NCI-H2107 treated with DMSO at 0.1 percent for 48 hours (cell line): ENCODE data around the gene PGAP2.

ENCODE experiments used
- DNase-seq: peaks from one replicate; lab custom pipeline; 2025; ENCODE audit not compliant: unreplicated experiment; lab: John Stamatoyannopoulos, UW

The PGAP2 gene

DNA sequence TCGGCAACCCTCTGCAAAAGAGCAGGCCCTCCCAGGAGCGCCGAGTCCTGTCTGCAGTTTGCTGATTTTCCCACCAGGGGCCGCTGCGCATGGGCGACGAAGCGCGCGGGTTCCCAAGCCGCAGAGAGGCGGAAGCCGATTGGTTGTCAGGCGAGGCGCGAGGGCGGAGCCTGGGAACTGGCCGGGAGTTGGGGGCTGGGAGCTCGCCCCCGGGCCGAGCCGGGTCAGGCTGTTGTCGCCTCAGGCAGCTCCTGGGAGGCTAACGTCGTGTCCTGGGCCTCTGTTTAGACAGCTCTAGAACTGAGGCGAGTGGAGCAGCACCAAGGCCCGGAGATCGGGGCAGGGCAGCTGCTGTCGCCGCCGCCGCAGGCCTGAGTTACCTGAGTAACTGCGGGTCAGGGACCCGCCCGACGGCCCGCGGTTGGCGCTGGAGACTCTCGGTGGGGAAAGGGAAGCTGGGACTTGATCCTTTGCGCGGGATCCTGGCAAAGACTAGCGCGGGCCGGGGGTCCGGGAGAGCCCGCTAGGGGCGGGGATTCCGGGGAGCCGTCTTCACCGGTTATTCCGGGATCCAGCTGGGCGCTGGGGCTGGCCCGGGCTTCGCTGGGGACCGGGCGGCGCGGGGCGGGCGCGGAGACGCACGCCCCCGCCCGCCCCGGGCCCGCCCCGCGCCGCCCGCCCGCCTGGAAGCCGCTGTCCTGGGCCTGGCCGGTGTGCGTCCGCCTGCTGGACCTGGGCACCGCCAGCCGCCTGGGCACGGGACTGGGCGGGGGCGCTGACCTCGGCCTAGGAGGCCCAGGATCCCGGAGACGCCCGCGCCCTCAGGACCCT is 46.8 kb downstream of the PGAP2 start, which contains the start of gene STIM1:
TSS of gene STIM1 (plus strand) at position 688 of the 831 bp plus-strand sequence. CDS start 607 bp downstream, outside the sequence.
- DNase-seq = peak; percentile 74

DNA sequence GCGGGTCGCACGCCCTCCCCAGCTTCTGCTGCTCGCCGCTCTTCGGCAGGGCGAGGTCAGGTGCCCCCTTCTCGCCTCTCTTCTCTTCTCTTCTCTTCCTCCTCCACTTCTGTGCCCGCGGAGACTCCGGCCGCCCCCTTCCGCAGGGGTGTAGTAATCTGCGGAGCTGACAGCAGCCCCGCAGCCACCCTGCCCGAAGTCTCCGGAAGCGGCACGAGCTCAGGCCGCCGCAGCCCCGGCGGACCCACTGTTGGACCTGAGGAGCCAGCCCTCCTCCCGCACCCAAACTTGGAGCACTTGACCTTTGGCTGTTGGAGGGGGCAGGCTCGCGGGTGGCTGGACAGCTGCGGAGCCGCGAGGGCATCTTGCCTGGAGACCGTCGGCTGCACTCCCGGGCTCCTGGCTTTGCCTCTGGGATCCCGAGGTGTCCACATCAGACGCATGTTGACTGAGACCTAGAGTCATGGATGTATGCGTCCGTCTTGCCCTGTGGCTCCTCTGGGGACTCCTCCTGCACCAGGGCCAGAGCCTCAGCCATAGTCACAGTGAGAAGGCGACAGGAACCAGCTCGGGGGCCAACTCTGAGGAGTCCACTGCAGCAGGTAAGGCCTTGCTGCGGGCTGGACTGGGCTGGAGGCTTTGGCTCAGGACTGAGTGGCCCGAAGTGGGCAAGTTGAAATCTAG is 47.6 kb downstream of the PGAP2 start:
- no peak for DNase-seq

DNA sequence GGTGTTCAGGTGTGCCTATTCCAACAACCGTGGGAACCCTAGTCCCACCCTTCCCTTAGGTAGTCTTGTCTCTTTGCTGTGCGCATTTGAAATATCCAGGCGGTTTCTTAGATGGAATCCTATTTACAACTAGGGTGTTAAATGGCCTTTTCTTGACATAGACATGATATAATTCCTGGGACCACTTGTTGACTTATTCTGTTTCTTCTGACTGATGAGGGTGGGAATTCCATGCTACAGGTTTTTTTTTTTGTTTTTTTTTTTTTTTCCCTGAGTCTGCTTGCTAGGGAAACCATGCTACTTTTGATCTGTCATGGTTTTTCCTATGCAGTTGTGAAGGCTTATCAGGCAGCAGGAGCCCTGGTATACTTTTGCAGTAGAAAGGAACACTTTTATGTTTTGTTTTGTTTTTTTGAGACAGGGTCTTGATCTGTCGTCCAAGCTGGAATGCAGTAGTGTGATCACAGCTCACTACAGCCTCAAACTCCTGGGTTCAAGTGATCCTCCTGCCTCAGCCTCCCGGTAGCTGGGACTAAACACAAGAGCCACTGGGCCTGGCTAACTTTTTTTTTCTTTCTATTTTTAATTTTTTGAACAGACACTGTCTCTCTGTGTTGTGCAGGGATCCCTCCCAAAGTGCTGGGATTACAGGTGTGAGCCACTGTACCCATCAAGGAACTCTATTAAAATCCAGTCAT is 48.6 kb downstream of the PGAP2 start:
- DNase-seq = no peak

DNA sequence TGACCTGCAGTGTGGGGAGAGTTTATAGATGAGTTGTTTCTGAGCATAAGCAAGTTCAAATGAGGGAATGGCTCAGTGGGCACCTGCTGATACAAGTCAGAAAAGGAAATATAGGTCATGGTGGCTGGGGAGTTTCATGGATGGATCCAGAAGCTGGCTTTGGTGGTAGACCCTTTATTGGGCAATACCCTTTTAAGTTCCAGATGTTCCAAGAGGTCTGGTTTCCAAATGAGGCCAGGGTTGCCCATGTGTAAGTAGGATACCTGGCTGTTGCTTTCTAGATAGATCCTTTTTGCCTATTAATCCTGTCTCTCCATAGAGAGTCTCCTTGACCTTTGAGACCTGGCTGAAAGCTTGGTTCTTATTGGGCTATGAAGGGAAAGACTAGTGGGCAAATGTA is 49.3 kb downstream of the PGAP2 start:
- no peak for DNase-seq

DNA sequence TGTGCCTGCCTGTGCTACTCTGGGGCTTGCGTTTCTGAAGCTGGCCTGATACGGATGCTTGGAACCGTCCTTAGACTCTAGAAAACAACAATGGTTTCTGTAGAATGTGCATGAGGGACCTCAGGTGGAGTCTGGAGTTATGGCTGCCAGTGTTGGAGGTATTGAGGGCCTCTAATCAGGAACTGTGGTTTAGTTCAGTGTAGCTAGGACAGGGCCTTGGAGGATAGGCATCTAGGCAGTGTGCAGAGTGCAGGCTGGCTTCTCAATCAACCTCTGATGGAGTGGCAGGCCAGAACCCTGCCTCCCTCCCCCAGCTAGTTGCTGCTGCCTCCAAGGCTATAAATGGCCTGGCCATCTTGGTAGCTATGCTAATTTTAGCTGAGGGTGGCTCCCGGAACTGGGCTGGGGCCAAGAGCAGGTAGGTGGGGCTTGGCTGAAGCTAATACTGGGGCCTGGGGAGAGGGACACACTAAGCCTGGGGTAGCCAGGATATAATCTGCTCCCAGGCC is 51.1 kb downstream of the PGAP2 start:
- no peak for DNase-seq

DNA sequence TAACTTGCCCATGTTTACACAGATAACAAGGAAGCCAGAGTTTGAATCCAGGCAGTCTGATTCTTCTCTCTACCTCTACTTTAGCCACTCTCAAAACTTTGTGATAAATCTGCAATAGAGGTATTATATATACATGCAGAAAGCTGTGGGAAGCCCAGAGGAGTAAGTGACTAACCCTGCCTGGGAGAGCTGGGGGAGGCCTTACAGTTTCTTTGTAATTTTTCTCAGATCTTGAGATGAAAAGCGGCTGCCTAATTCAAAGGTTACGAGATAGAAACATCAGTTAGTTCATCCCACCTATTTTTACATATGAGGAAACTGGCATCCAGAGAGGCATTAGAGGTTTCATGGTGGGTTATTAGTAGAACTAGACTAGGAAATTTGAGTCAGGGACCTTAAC is 52.0 kb downstream of the PGAP2 start:
- no peak for DNase-seq

DNA sequence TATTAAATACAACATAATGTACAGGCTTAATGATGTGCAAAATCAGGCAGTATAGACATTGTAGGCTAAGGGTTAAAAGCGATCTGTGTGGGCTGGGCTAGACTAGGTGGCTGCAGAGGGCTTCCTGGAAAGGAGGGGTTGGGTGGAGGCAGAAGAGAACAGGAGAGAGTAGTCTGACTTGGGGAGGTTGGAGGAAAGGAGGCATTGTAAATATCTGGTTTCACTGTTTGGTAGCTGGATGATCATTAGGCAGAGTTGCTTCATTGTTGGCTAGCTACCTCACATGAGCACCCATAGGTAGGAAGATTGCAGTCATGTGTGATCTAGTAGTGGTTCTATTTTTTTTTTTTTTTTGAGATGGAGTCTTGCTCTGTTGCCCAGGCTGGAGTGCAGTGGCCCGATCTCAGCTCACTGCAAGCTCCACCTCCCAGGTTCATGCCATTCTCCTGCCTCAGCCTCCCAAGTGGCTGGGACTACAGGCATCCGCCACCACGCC is 52.6 kb downstream of the PGAP2 start:
- peak; percentile 28 for DNase-seq

DNA sequence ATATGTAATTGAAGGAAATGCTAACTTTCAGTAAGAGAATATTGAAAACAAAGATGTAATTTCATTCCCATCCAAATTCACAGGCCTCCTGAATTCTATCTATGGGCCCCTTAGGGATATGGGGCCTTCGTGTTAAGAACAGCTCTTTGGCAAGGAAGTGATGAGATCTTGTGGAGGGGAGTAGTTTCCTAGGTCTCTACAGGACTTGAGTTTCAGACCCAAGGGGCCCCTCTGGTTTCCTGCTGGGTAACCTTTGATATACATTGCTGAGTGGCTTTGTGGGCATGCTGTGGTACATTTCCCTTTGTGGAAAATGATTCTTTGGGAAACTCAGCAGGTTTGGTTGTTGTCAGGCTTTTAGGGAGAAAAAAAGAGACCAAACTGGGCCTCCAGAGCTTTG is 53.3 kb downstream of the PGAP2 start:
- peak; percentile 15 for DNase-seq

DNA sequence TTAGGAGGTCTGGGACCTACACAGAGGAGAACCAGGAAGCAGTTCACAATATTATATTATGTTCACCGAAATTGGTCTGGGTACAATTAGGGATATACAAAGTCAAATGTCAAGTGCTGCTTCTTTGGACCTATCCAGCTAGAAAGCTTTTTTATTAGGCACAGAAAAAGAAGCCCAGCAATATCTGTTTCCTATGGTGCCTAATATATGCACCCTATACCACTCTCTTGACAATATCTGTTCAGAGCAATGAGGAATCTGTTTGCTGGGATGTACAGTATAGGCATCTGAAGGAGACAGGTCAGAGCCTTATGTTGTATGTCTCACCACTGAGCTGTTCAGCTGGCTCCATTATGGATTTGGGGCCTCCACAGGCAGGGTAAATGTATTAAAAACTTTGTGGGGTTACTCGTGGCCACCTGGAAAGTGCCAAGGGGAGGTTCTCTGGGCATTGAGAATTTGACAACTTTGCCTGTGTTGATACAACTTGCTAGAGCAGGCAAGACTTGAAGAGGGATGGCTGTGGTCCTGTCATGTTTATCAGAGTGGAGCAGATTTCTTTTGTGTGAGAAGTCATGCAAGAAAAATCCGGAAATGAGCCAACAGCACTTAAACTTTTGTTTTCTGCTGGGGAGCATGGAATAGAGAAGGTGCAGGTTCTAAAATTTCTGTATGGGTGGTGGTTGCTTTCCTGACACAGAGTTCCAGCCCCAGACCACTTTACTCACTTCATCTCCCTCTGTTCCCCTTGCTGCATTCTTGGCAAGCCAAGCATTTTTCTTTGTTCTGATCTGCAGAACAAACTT is 57.2 kb downstream of the PGAP2 start:
- peak; percentile 33 for DNase-seq

DNA sequence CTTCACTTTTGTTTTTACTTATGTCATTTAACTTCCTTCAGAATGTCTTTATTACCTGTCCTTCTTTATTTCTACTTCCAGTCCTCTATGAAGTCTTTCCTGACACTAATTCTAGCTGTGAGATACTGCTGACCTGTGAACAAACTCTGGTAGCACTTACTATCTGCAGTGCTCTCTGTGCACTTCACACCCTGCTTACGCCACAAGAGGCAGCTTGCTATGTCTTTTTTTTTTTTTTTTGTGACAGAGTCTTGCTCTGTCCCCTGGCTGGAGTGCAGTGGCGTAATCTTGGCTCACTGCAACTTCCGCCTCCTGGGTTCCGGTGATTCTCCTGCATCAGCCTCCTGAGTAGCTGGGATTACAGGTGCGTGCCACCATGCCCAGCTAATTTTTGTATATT is 57.8 kb downstream of the PGAP2 start:
- no peak for DNase-seq

DNA sequence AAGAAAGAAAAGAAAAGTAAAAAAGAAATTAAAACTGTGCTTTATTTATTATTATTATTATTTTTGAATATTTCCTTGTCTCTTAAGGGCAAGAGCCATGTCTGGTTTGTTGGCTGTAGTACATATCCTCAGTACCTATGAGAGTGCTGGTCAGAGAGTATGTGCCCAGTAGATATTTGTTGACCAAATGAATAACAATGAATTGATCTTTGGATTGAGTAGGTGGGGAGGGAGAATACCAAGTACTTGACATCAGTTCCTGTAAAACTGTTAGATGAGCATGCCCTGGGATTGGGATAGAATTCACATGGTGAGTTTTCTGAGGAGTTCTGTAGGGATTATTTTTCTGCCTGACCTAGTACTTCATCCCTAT is 58.5 kb downstream of the PGAP2 start:
- DNase-seq = no peak

DNA sequence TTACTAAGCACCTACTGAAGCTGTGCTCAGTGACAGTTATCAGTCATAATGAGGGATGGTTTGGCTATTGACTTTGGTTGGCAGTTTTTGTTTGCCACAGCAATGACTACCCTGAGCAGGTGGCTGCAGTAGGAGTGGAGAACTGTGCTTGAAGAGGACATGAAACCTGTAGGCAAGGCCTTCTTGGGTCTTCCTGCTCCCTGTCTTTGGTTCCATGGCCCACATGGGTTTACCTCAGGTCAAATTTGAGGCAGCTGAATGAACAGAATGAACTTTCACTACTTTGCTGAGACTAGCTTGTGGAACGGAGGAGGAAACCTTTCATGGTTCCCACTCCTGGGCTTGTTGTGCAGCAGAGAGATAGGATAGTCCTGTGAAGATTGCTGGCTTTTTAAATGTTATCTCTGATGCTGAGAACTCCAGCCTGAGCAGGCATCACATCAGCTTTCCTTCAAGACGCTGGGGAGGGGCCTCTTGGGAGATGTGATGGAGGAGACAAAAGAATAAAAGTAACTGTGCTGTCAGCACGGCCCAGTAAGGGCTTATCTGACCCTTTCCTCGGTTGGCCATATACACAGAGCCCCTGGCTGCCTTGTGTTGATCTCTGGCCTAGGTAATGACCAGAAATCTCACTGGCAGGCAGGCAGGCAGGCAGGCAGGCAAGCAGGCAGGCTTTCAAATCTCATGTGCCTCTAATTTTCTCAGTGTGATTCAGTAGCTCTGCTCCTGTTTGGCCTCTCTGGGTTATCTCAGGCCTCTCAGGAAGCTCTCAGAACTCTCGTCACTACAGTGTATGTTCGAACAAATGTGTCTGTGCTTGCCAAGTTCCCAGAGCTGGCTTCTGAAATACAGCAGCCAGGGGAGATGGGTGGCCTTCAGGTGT is 59.1 kb downstream of the PGAP2 start:
- DNase-seq = no peak

DNA sequence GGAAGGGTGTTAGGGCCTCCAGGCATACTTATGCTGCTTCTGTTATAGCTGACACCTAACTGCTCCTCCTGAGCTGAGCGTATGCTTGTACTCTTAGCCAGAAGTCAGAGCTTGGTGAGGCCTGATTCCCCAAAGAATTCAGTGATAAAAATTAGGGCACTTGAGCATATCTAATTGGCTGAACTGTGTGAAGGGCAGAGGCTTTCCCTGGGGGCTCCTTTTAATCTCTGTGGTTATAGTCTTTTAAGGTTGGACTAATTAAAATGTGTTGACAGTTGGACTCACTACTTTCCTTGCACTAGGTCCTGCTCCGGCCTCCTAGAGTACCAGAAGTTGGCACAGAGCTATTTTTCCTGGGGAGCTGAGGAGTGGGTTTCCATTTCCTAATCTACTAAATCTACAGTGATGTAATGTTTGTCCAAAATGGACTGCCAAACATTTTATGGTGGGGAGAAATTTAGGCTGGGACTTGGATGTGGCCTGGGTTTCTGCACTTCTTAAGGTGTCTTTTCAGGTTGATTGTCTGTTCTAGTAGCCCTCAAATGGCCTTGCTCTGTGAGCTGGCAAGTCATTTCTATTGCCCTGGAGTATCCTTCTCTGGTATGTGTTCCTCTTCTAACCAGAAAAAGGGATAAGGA is 65.5 kb downstream of the PGAP2 start:
- DNase-seq = no peak
